Measurements from ENCODE around the gene HAPLN2. TPM values are rescaled to one million over a fixed set of nuclear protein-coding genes. Genes with fewer than 3 reads are reported as not detected.

Gene HAPLN2
- total RNA-seq, 4 donors from 2014 or later, result 0.79 TPM; not detected in 3

DNA sequence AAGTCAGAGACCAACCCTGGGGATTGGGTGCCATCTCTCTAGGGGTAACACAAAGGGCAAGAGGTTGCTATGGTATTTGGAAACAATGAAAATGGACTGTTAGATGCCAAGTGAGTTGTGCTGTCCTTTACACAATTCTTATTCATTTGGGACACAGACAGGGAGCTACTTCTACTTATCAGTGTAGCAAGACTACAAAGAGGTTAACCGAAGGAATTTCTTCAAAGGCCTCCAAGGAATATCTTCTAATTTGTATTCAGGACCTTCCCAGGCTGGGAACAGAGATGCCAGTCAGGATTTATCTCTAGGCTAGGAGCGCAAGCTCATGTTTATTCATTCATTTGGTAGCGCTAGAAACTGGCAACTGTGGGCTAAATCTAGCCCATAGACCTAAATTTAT is 25.0 kb upstream of the HAPLN2 start:
- WGBS, 2 donors, result 85 to 94% methylated on average over 3 of the region's 3 CpGs
- H3K4me1 ChIP-seq, result peaks cover 11 to 12% of the 10 kb centered on the region in 2 donors
- no peak for TF ChIP-seq POLR2A (IDR thresholded peaks at IDR 0.05)
- TF ChIP-seq, protein P1, sequence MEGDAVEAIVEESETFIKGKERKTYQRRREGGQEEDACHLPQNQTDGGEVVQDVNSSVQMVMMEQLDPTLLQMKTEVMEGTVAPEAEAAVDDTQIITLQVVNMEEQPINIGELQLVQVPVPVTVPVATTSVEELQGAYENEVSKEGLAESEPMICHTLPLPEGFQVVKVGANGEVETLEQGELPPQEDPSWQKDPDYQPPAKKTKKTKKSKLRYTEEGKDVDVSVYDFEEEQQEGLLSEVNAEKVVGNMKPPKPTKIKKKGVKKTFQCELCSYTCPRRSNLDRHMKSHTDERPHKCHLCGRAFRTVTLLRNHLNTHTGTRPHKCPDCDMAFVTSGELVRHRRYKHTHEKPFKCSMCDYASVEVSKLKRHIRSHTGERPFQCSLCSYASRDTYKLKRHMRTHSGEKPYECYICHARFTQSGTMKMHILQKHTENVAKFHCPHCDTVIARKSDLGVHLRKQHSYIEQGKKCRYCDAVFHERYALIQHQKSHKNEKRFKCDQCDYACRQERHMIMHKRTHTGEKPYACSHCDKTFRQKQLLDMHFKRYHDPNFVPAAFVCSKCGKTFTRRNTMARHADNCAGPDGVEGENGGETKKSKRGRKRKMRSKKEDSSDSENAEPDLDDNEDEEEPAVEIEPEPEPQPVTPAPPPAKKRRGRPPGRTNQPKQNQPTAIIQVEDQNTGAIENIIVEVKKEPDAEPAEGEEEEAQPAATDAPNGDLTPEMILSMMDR (IDR thresholded peaks at IDR 0.05), result no peak
- no peak for DNase-seq
- intact Hi-C loops (cut with DNase I), result loop anchor here (5.0 kb wide), 1 partner anchor 87 kb away; no protein-coding TSS in a partner anchor
- no peaks in the 10 kb centered on the region for H3K27me3 ChIP-seq
- H3K27ac ChIP-seq, result no peak overlapping the region
- peaks cover 8 to 23% of the 10 kb centered on the region in 2 donors for H3K36me3 ChIP-seq
- H3K9me3 ChIP-seq, result no peaks in the 10 kb centered on the region
- no peak overlapping the region for H3K4me3 ChIP-seq (replicated peaks in 1 of 3)

DNA sequence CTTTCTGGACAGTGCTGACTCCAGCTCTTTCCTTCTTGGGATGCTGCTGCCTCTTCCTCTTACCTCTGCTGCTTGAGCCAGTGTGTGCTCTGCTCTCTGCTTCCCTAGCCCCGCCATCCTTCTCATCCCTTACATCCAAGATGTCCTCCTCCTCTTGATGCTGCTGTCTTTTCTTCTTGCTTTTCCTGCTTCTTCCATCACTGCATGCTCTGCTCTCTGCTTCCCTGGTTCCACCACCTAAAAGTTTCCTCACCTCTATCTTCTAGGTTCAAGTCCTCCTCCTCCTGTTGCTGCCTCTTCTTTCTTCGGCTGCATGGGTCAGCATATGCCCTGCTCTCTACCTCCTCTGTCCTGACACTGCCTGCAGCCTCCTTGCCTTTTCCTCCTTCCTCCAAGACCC is 24.2 kb upstream of the HAPLN2 start:
- no peak for DNase-seq
- WGBS, 2 donors, result 91 to 93% methylated on average over 2 of the region's 2 CpGs
- H3K4me1 ChIP-seq, result peaks cover 11 to 12% of the 10 kb centered on the region in 2 donors
- TF ChIP-seq POLR2A (IDR thresholded peaks at IDR 0.05), result no peak
- TF ChIP-seq, protein P1 (IDR thresholded peaks at IDR 0.05), result no peak
- intact Hi-C loops (cut with DNase I), result no loop called here
- peaks cover 8 to 23% of the 10 kb centered on the region in 2 donors for H3K36me3 ChIP-seq
- no peaks in the 10 kb centered on the region for H3K27me3 ChIP-seq
- H3K9me3 ChIP-seq, result no peaks in the 10 kb centered on the region
- H3K27ac ChIP-seq, result no peak overlapping the region
- H3K4me3 ChIP-seq (replicated peaks in 1 of 3), result no peak overlapping the region

DNA sequence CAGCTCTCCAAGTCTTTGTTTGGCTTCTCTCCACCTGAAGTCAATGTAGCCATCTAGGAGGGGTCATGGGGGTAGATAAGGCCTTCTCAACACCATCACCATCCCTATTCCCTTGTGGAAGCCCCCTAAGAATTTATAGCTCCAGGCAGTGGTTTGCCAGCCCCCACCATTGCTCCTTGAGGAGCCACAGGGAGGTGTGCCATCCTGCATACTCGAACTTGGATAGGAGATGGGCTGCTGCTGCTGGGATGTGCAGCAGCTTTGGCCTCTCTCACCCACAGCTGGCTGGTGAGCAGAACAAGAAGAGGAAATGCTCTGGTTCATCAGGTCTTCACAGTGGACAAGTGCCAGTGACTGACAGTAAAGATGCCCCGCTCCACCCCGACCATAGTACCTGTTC is 22.8 kb upstream of the HAPLN2 start:
- Histone ChIP-seq H3K4me1 (peaks cover 13 to 15% of the 10 kb centered on the region in 2 donors), H3K9me3 (no peaks in the 10 kb centered on the region), H3K4me3 (replicated peaks in 1 of 3) (no peak overlapping the region), H3K27ac (no peak overlapping the region), H3K36me3 (peaks cover 8 to 23% of the 10 kb centered on the region in 2 donors), H3K27me3 (no peaks in the 10 kb centered on the region)
- TF ChIP-seq, protein P1 (IDR thresholded peaks at IDR 0.05), result no peak
- no peak for TF ChIP-seq POLR2A (IDR thresholded peaks at IDR 0.05)
- 85 to 98% methylated on average over 3 of the region's 3 CpGs for WGBS, 2 donors
- intact Hi-C loops (cut with DNase I), result no loop called here
- no peak for DNase-seq

DNA sequence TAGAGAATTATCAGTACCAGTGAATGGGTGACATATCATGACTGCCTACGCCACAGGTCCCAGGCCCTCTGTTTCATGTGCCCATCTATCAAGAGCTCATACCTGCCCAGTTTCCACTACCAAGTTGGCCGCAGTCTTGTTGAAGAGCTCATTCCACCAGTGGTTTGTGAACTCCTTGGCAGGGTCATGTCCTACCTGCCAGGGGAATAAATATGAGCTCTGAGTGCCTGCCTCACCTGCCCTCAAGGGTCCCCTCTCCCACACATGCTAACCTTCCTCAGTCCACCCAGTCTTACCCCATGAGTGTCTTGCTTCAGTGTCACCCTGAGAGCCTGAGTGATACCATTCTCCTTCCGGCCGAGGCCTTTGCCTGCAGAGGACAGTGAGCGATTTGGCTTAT is 21.1 kb upstream of the HAPLN2 start:
- Histone ChIP-seq H3K9me3 (no peaks in the 10 kb centered on the region), H3K27me3 (no peaks in the 10 kb centered on the region), H3K36me3 (peaks cover 8 to 23% of the 10 kb centered on the region in 2 donors), H3K27ac (no peak overlapping the region), H3K4me3 (replicated peaks in 1 of 3) (no peak overlapping the region), H3K4me1 (peaks cover 12 to 13% of the 10 kb centered on the region in 2 donors)
- no peak for TF ChIP-seq POLR2A (IDR thresholded peaks at IDR 0.05)
- TF ChIP-seq, protein P1 (IDR thresholded peaks at IDR 0.05), result no peak
- WGBS, 2 donors, result 94 to 96% methylated on average over 5 of the region's 5 CpGs
- intact Hi-C loops (cut with DNase I), result no loop called here
- DNase-seq, result no peak

DNA sequence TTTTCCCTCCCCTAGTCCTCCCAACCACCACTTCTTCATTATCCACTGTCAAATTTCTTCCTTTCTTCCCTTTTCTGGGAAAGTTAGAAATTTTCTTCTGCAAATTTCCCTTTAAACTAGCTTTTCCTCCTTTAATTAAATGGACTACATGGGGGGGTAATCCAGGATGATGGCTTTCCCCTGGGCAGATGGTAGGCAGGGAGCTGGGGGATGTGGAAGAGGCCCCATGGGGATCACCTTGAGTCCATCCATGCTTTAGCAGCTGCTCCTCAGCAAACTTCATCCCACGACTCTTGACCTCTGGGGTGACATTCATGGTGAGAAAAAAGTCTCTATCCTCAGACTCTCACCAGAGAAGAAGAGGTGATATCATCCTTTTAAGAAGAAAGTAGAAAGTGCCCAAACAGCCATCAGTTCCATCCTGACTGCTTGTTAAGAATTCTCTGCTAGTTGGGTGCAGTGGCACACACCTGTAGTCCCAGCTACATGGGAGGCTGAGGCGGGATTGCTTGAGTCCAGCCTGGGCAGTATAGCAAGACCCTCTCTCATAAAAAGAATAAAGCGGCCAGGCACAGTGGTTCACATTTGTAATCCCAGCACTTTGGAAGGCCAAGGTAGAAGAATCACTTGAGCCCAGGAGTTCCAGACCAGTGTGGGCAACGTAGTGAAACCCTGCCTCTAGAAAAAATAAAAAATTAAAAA is 20.3 kb upstream of the HAPLN2 start:
- H3K4me1 ChIP-seq, result peaks cover 12 to 13% of the 10 kb centered on the region in 2 donors
- WGBS, 2 donors, result 89 to 92% methylated on average over 4 of the region's 4 CpGs
- peaks cover 8 to 23% of the 10 kb centered on the region in 2 donors for H3K36me3 ChIP-seq
- no peak overlapping the region for H3K4me3 ChIP-seq (replicated peaks in 1 of 3)
- H3K27me3 ChIP-seq, result no peaks in the 10 kb centered on the region
- intact Hi-C loops (cut with DNase I), result no loop called here
- DNase-seq, result no peak
- H3K27ac ChIP-seq, result no peak overlapping the region
- no peaks in the 10 kb centered on the region for H3K9me3 ChIP-seq
- TF ChIP-seq POLR2A (IDR thresholded peaks at IDR 0.05), result no peak
- TF ChIP-seq, protein P1 (IDR thresholded peaks at IDR 0.05), result no peak

All from thyroid gland (tissue), 4 donors.